KOPT-K1 (cell line): ENCODE measurements around the gene KLHL29.
"Not testable (repeated sequence)": the region's sequence is repeated elsewhere in the genome, so short reads cannot be mapped to it uniquely, and the experiment has no call there.

Experiments
- H3K27ac ChIP-seq: fragments of 200-600 bp; sonication (generic); 2 replicates; pipeline ENCODE4 v1.5.1; 2016; ENCODE audit warnings: antibody characterized with exemption, mild to moderate bottlenecking, low read depth, low read length; ENCODE audit not compliant: poor library complexity, severe bottlenecking
- H3K36me3 ChIP-seq: fragments of 200-600 bp; sonication (generic); 2 replicates; pipeline ENCODE4 v1.5.1; 2017; ENCODE audit warnings: antibody characterized with exemption, mild to moderate bottlenecking, low read length, moderate library complexity; ENCODE audit not compliant: insufficient read depth
- H3K9me3 ChIP-seq: fragments of 200-600 bp; sonication (generic); 2 replicates; pipeline ENCODE4 v1.5.1; 2017; ENCODE audit warnings: antibody characterized with exemption, low read length, mild to moderate bottlenecking; ENCODE audit not compliant: insufficient read depth, poor library complexity, severe bottlenecking

The KLHL29 gene

GRCh38 chr2:23384551-23385343, at the start of gene KLHL29:
Gene KLHL29 (plus strand): TSS chr2:23385179. CDS start chr2:23562197, 177,018 bp downstream.
- Histone ChIP-seq H3K27ac (no peak within 1 kb of the TSS), H3K36me3 (no peaks in the 10 kb centered on the region), H3K9me3 (no peaks in the 10 kb centered on the region)

GRCh38 chr2:23335550-23335949, 49.4 kb upstream of the KLHL29 start:
- Histone ChIP-seq H3K27ac (no peak overlapping the region), H3K36me3 (no peaks in the 10 kb centered on the region), H3K9me3 (no peaks in the 10 kb centered on the region)

GRCh38 chr2:23342075-23342474, 42.9 kb upstream of the KLHL29 start:
- Histone ChIP-seq H3K36me3 (no peaks in the 10 kb centered on the region), H3K27ac (no peak overlapping the region)

GRCh38 chr2:23346029-23346428, 39.0 kb upstream of the KLHL29 start:
- Histone ChIP-seq H3K27ac (no peak overlapping the region), H3K36me3 (no peaks in the 10 kb centered on the region), H3K9me3 (peaks cover 5% of the 10 kb centered on the region)

More at GRCh38 chr2:23342075-23342474, 42.9 kb upstream of the KLHL29 start:
- peaks cover 5% of the 10 kb centered on the region for H3K9me3 ChIP-seq

- H3K27ac ChIP-seq: no peak overlapping the region
- H3K9me3 ChIP-seq: peaks cover 5% of the 10 kb centered on the region
- H3K36me3 ChIP-seq: no peaks in the 10 kb centered on the region
Observed at GRCh38 chr2:23346781-23347180, 38.2 kb upstream of the KLHL29 start.

GRCh38 chr2:23347471-23348092, 37.4 kb upstream of the KLHL29 start:
- Histone ChIP-seq H3K9me3 (peaks cover 5% of the 10 kb centered on the region), H3K36me3 (no peaks in the 10 kb centered on the region), H3K27ac (no peak overlapping the region)

- not testable (repeated sequence) for H3K36me3 ChIP-seq, H3K27ac ChIP-seq, H3K9me3 ChIP-seq
Observed at GRCh38 chr2:23348093-23348481, 36.9 kb upstream of the KLHL29 start.

GRCh38 chr2:23349508-23349907, 35.5 kb upstream of the KLHL29 start:
- peaks cover 5% of the 10 kb centered on the region for H3K9me3 ChIP-seq
- H3K36me3 ChIP-seq: no peaks in the 10 kb centered on the region
- no peak overlapping the region for H3K27ac ChIP-seq

- Histone ChIP-seq H3K9me3 (peaks cover 5% of the 10 kb centered on the region), H3K27ac (no peak overlapping the region), H3K36me3 (no peaks in the 10 kb centered on the region)
Observed at GRCh38 chr2:23350041-23350791, 34.8 kb upstream of the KLHL29 start.

- Histone ChIP-seq H3K27ac (no peak overlapping the region), H3K36me3 (no peaks in the 10 kb centered on the region), H3K9me3 (no peaks in the 10 kb centered on the region)
Observed at GRCh38 chr2:23350792-23351355, 34.1 kb upstream of the KLHL29 start.

- Histone ChIP-seq H3K27ac (no peak overlapping the region), H3K9me3 (no peaks in the 10 kb centered on the region), H3K36me3 (no peaks in the 10 kb centered on the region)
Observed at GRCh38 chr2:23351388-23352141, 33.4 kb upstream of the KLHL29 start.

GRCh38 chr2:23354554-23354953, 30.4 kb upstream of the KLHL29 start:
- Histone ChIP-seq H3K9me3 (no peaks in the 10 kb centered on the region), H3K36me3 (no peaks in the 10 kb centered on the region), H3K27ac (no peak overlapping the region)

- no peaks in the 10 kb centered on the region for H3K9me3 ChIP-seq
- H3K27ac ChIP-seq: no peak overlapping the region
- H3K36me3 ChIP-seq: no peaks in the 10 kb centered on the region
Observed at GRCh38 chr2:23355001-23355400, 30.0 kb upstream of the KLHL29 start.

- no peak overlapping the region for H3K27ac ChIP-seq
- no peaks in the 10 kb centered on the region for H3K36me3 ChIP-seq
- no peaks in the 10 kb centered on the region for H3K9me3 ChIP-seq
Observed at GRCh38 chr2:23356711-23357110, 28.3 kb upstream of the KLHL29 start.
